ENCODE data around the gene KLF7. TPM values are rescaled to one million over a fixed set of nuclear protein-coding genes. Genes with fewer than 3 reads are reported as not detected.

Gene KLF7
- total RNA-seq, result 24.1 and 26.6 TPM in 2 replicates

DNA sequence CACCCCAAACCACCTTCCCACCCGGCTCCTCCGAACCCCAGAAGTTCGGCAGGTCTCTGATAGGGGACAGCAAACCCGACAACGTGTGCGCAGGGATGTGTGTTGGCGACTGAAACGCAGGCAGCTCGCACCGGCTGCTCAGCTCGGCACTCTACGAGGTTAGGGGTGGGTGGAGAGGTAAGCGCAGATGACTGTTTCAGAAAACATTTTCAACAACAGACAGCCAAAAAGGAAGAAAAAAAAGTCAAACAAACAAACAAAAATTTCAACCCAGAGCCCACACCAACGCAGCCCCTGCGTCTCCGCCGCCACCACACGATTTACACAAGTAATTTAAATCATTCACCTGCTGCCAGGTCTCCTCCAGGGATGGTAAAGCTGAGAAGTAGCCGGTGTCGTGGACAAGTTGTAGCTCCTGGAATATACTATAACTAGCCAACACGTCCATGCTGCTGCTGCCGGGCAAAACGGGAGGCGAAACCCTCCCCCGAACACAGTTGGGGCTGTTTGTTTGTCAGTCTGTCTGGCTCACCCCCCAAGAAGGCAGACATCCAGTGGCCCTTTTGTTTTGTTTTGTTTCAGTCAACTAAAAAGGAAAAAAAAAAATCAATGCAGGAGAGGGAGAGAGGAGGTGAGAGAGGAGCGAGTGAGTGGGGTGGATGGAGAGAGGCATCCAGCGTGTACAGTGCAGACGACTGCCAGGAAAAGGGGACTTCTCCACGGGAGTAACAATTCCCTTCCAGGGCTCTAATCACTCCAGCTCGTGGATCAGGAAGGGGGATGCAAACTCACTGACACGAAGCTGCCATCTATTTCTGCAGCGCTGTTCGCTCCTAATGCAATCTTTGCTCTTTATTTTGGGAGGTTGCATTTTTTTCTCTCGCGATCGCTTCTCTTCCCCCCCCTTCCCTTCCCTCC is at the start of gene KLF7:
TSS of gene KLF7 (minus strand) at position 828 of the 918 bp plus-strand sequence. CDS start at position 448, 380 bp downstream.

Other genes with a start within 250 kb of the KLF7 start
- gene CPO, start 226.4 kb downstream of the KLF7 start, total RNA-seq, result 0.13 TPM in 1 of 2 replicates, not detected in the other

Measured in mesangial cell (primary cell).